Measurements from ENCODE around the gene BHLHE23.
A peak's percentile ranks its signal among the peaks of the same experiment; 100 is the strongest.

Gene BHLHE23

DNA sequence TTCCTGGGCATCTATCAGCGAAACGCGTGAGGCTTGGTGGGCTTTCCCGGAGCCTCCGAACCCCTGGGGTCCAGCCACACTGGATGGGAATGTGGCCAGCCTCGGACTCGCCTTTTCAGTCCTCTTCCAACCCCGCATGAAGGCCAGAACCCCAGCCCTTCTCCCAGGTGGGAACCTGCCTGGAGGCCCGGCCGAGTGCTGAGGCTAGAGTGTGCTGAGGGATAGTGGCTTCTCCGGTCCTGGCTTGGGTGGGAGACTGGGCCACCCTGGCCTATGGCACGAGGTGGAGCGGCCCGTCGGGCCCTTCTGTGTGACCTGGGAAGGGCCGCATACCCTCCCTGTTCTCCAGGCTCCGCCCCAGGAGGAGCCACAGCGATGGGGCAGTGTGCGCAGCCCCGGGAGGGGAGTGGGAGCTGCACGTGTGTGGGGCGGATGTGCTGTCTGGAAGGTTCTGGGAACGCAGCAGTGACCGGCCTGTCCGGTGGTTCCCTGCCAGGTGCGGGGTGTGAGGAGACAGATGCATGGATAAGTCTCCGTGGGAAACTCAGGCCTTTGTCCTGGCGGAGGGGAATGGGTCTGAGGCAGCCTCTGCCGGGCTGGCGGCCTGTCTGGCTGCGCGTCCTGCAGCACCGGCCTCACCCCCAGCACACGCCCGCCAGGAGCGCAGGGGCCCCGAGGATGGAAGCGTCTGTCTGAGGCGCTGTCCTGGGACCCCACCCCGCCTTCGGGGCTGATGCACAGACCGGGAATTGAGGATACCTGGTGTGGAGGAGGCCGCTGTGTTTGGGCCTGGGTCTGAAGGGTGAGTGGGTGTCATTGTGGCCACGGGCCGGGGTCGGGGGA lies 1.1 kb upstream of the BHLHE23 start:
- DNase-seq = no peak

DNA sequence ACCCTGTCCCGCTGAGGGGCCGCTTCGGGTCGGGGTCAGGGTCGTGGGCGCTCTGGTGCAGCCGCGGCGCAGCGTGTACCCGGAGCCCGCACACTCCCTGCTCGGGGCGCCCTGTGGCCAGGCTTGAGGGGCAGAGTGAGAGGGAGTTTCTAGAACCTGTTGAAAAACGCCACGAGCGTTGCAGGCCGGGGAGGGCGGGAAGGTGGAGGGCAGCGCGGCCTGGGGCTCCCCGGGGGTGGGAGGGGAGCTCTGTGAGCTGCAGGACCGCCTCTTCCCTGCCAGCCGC lies 539 bp upstream of the BHLHE23 start:
- no peak for DNase-seq

DNA sequence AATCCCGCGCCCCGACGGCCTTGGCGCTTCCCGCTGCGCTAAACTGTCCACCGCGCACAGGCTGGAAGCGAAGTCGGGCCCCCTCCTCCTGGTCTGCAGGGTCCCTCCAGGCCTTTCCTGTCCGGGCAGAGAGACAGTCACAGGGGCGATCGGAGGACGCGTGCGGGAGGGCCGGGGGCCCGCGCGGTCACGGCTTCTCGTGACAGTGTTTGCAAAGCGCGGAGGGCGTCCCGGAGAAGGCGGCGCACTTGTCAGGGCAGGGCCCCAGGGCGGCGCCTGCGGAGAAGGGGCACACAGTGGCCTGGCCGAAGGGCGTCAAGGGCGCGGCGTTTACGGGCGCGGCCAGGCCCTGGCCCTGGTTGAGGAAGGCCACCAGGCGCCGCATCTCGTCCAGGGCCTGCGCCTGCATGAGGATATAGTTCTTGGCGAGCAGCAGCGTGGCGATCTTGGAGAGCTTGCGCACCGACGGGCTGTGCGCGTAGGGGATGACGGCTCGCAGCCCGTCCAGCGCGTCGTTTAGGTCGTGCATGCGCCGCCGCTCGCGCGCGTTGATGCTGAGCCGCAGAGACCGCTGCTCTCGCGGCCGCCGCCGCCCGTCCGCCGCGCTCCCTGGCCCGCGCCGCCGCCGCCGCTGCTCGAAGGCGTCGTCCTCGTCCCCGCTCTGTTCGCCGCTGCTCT lies 763 bp downstream of the BHLHE23 start:
- no peak for DNase-seq

DNA sequence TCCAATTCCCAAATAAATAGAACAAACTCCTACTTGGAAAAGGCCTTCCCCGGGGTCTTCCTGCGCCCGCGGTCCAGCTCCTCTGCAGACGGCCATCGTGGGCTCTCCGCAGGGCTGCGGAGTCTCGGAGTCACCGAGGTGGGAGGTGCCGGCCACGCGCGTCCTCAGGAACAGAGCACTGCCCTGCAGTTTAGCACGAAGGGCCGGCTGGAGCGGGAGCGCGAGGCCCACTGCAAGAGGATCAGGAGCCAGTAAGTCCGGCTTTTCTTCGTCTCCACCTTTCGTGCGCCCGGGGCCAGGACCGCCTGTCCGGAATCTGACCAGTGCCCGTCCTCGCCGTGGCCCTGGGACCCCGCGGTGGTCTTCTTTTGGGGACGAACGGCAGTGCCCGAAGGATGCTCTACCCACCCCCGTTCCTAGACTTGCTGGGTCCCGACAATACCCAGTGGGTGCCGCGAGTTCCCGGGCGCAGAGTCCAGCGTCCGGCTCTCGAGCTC lies 1.4 kb downstream of the BHLHE23 start:
- DNase-seq = no peak

DNA sequence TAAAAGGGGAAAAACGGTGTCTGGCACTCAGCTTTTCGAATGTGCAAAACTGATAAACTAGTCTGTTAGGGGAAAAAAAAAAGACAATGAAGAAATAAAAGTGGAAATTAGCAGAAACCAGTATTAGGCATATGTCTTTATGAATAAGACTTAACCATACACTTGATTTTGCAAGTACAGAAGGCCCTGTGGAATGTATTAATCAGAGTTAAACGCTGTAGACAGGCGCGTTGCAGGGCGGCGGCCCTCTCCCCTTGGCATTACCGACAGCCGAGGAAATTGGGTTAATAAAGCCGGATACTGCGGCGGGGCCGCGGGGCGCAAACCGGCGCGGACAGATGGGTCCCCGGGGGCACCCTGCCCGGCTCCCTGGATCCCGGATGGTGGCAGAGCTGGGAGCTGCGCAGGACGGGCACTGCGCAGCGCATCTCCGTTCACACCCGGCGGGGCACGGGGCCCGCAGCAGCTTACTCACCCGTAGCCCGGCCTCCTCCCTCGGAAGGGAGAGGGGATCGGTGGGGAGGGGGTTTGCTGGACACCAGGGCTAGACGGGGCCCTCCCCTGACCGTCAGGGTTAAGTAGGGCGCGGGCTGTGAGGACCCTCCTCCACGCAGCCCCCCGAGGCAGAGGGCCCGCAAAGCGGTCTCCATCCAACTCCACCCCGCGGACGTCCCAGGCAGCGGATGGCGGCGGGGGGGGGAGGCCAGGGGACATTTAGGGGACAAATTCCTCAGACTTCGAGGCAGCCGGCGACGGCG lies 2.0 kb downstream of the BHLHE23 start:
- no peak for DNase-seq

DNA sequence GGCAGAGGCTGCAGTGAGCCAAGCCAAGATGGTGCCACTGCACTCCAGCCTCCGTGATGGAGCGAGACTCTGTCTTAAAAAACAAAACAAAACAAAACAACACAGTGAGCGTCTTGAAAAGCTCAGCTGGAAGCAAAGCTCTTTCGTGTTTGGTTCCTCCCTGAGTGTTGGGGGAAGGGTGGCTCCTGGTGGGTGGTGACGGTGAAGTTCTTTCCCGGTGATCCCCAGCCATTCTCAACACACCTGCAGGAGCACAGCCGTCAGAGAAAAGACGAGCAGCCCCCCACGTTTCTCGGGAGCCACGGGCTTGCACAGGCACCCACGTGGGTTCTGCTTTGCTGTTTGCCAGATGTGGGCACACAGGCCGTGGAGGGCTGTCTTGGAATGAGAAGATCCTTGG lies 3.2 kb downstream of the BHLHE23 start:
- no peak for DNase-seq

DNA sequence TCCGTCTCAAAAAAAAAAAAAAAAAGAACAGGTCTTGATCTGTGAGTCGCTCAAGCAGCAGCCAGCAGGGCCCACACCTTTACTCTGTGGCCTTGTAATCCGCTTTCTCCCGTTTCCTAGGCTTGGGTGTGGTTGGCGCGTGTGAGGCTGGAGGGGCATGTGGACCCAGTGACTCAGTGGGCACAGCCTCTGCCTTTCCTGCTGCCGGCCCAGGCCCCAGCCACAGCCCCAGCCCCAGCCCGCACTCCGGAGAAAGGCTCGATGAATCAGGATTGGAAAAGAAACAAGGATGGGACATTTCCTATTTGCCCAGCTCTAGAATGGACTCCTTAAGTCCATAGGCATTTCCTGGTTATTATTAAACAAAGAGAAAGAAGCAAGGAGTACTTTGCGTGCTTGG lies 4.3 kb downstream of the BHLHE23 start:
- no peak for DNase-seq

DNA sequence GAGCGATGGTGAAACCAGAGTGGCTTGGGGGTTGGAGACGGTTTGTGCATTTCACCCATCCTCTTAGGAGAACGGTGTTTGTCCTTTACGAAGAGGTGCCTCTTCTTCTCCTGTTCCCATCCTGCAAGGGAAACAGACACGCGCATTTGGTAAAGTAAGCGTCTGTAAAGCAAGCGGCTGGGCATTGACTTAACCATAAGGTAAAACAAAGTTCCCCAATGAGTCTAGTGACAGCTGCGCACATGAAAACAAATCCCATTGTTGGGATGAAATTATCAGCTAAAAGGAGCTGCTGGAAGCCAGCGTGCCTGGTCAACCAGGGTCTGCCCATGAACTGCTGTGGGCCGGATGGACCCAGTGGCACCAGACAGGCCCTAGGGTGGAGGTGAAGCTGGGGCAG lies 5.8 kb downstream of the BHLHE23 start:
- no peak for DNase-seq

DNA sequence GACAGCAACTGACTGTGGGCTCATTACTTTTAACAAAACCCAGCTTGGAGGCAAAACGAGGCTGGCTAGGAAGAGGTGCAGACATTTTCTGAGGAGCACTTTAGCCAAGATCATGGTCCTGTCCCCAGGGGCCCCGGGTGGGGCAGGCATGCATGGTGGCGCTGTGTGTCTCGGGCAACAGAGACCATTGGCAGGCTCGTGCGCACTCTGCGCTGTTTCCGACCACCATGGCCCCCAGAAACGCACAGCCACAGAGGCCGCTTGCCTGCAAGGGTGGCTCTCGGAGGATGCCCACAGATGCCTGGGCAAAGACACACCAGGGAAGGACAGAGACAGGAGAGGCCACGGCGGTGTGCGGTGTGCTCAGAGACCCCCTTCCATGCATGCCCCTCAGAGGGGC lies 6.7 kb downstream of the BHLHE23 start:
- no peak for DNase-seq

DNA sequence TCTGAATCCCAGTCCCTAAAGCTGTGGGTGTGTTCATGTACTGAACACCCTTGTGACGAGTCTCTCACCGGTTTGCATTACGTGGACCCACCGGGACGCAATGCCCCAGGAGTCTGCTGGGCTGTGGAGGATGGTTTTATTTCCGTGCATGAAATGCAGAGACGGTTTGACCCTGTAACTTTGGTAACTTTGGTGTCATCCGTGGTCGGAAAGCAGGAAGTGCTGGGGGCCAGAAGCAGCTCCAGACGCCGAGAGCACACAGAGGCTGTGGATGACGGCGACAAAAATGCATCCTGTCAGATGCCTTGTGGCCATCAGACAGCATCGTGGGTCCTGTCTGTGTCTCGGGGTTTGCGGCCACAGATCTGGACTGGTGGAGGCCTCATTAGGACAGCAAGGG lies 7.2 kb downstream of the BHLHE23 start:
- DNase-seq = no peak

DNA sequence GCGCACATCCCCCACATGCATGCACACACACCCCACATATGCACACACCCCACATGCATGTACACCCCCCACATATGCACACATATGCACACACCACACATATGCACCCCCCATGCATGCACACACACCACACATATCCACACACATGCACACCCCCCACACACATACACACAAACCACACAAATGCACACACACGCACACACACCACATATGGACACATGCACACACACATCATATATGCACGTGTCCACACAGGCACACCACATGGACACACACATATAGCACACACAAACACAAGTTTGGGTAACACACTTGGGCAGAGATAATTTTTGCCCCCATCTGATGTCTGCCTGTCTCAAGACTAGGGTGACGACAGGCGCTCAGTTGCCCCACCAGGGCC lies 8.3 kb downstream of the BHLHE23 start:
- DNase-seq = no peak

DNA sequence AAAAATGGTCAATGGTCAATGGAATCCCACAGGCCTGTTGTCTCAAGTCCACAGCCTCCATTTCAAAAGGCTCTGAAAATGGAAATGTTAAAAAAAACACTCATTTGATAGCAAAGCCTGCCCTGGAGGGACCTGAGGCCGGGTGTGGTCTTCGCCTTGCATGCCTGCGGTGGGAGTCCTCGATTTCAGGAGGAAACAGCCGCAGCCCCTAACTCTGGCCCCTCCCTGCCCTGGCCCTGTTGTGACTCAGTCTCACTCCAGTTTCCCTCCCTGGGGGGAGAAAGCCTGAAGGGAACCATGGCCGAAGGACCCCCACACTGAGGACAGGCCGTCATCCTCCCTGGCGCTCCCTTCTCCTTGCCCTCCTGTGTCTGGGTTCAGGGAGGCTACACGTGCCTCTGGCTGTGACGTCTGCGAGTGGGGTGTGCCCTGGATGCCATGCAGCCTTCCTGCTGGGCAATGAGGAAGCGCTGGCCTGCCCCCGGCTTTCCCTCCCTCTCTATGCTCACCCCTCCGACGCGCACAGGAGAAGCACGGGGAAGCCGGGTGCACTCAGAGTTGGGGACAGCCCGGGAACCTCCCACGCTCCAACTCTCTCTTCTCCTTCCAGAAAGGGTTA lies 9.2 kb downstream of the BHLHE23 start:
- no peak for DNase-seq

DNA sequence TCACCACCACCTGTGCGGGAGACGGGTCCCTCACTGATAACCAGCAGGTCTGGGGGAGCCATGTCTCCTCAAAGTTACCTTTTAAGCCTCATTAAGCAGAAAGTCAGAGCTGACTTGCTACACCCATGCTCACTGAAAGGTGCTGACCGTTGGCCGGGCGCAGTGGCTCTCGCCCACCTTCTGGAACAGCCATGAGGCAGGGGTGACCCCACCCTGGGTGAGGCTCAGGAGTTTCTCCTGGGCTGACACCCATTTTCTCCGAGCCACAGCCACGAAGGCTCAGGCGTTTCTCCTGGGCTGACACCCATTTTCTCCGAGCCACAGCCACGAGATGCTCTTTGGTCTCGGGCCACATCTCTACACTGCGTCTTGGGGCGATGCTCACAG lies 10.2 kb downstream of the BHLHE23 start:
- no peak for DNase-seq

DNA sequence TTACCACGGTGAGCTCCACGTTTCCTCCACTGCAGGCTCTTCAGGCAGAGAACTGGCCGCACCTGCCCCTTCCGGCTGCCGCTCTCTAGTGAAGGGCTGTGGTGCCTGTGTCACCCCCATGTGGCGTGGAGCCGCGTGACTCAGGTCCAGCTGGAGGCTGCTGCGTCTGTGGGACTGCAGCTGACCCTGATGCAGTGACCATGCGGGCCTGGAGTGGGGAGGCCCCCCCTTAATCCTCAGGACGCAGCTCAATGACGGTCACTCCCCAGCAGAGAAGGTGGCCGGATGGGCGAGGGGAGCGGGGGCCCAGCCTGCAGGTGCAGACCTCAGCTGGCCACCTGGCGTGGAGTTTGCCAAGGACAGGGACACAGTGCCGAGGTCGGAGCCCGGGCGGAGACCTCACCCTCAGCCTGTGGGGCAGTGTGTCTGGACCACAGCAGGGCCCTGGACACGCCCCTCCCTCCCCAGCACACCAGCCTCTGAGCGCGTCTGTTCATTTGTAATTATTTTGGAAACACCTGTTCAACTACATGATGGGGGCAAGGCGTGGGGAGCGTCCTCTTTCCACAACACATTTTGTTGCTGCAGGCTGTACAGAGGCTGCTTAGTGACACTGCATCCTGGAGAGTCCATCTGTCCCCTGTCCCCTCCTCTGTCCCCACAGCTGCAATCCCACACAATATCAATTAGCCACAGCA lies 10.7 kb downstream of the BHLHE23 start:
- DNase-seq = no peak

DNA sequence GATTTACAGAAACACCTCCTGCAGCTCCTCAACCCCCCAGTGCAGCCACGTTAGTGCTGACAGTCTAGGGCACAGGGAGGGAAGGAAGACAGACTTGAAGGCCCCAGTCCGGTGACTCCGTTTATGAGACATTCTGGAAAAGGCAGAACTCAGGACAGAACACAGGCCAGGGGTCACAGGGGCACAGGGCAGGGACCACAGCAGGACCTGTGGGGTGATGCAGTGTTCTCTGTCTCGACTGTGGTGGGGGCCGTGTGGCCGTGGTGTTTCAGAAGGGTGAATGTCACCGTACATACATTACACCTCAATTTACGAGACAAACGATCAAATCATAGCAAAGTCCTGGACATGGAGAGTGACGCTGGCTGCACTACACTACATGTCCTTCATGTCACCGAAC lies 11.3 kb downstream of the BHLHE23 start:
- DNase-seq = no peak

DNA sequence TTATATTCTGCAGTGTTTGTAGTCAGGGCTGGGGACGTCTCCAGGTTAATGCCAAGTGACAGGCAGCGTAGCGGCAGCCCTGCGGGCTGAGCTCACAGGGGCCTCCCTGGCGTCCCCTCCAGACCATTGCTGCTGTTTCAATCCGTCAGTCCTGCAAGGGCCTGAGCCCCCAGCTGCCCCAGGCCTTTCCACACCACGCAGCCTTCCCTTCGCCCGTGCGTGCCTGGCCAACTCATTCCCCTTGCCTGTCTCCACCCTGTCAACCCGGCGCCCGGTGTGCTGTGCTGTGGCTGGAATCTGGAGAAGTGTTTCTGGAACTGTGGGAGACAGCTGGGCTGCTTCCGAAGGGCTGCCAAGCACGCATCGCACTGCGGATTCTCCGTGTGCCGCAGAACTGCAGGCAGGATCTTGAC lies 11.9 kb downstream of the BHLHE23 start:
- no peak for DNase-seq

DNA sequence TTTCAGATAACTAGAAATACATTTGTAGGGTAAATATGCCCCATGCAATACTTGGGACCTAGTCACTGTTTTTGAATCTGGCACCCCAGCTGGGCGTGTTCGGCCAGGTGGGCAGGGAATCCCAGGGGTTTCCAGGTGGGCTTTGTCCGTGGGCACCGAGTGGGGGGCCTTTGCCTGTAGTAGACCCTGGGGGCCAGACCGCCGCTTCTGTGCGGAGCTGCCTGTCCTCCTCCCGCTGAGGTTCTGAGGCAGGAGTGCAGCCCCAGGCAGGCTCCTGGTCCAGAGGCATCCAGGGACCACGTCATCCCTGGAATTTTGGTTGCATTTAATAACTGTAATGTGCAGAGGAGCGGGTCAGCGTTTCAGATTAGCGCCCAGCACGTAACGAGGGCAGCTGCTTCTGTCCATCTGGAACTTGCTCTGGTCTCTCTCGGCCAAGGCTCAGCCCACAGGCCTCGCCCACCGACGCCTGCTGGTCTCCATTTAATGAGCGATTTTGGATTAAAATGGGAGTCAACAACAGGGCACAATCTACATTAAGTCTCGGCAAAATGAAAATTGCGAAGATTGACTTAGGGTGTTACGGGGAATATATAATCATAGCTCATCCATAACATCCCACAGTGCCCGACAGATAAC lies 12.8 kb downstream of the BHLHE23 start:
- DNase-seq = no peak

DNA sequence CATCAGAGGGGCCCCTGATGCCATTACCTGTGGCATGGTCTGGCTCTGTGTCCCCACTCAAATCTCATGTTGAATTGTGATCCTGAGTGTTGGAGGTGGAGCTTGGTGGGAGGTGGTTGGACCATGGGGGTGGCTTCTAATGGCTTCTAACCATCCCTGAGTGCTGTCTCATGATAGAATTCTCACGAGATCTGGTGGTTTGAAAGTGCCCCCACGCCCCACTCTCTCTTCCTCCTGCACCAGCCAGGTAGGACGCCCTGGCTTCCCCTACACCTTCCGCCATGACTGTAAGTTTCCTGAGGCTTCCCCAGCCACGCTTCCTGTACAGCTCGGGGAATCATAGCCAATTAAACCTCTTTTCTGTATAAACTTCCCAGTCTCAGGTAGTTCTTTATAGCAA lies 14.9 kb downstream of the BHLHE23 start:
- no peak for DNase-seq

DNA sequence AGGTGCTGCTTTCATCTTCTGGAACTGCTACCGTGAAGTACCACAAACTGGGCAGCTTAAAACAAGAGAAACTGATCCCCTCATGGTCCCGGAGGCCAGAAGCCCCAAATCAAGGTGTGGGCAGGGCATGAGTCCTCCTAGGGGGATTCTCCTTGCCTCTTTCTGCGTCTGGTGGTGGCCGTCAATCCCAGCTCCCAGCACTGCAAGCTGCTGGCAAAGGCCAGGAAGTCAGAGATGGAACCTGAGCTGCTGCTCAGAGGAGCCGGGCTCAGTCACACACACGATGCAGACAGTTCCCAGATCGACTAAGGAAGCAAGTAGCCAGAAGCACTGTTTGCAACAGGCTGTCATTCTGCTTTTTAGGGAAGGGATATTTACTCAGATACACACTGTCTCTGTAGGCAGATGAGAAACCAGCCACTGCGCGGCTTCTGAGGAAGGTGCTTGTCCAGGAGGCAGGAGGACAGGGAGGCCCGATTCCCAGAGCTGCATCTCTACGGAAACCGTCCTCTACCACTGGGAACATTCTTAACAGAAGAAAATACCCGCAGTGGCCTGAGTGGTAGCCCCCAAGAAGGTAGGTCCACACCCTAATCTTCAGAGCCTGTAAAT lies 15.5 kb downstream of the BHLHE23 start:
- no peak for DNase-seq

DNA sequence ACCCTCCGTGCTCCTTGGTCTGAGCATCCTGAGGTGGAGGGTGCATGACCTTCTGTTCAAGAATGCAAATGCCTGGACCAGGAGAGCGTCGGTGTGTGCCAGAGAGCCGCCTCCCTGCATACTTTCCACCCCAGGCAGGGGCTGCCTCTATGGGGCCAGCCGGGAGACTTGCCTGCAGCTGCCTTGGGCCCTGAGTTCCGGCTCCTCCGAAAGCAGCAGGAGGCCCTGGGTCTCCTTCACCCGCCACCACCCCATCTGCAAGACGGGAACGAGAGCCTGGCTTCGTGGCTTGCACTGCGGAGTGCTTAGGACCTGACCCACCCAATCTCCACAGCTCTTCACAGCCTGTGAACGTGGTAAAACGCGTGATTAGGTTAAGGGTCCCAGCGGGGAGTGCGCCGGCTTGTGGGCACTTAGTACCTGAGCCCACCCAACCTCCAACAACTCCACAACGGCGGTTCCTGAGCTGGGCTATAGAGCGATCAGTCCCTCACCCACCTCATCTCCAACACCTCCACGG lies 16.4 kb downstream of the BHLHE23 start:
- DNase-seq = no peak

DNA sequence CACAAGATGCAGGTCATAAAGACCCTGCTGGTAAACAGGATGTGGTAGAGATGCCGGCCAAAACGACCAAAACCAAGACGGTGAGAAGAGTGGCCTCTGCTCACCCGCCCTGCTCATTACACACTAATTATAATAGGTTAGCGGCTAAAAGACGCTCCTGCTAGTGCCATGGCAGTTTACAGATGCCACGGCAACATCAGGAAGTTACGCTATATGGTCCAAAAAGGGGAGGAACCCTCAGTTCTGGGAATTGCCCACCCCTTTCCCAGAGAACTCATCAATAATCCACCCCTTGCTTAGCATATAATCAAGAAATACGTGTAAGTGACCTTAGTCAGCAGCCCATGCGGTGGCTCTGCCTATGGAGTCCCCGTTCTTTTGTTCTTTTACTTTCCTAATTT lies 17.6 kb downstream of the BHLHE23 start:
- peak; percentile 48 for DNase-seq

DNA sequence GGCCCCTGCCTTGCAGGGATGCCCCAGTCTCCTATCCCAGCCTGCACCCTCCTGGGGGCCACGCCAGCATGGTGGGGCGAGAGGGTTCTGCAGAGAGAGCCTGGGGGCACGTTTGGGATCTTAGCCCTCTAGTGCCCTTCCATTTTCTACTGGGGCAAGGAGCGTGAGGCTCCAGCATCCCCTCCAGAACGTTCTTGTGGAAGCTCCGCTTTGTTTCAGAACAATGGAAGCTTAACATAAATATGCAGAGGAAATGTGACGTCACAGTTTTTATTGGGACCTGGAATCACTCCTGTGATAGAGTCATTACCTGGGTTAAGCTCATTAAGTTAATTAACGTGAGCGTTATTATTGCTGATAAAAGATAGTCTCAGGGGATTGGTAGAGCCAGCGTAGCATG lies 19.6 kb downstream of the BHLHE23 start:
- no peak for DNase-seq

All from OCI-M1 (cell line).